ENCODE results near the gene TBCD.

Gene TBCD

DNA sequence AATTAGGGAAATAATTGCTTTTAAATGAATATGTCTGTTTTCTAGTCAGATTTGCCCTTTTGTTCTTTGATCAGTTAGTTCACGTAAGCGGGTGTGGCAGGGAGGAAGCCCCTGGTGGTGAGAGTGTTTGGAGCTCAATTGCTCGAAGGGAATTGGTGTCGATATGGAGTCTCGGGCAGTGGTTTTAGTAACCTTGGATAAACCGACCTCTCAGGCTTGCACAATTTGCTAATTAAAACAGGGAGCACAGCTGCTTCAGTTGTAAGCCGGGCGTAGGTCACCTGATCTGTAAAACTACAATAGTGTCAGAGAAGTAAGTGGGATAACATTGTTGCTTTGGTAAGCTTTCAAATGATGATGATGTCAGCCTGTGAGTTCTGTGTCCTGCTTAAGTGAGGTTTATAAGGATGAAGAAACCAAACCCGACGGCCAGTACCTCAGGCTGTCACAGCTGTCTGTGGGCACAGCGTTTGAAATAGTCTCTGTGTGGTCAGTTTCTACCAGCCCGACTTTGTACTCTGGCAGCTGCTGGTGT lies 85.0 kb downstream of the TBCD start (continued):
- TF ChIP-seq ZFP37 (tag by site-specific recombination; IDR thresholded peaks at IDR 0.05) (no peak), ZNF239 (tag by site-specific recombination; IDR thresholded peaks at IDR 0.05) (no peak), ZNF157 (tag by site-specific recombination; IDR thresholded peaks at IDR 0.05) (no peak), PRDM4 (tag by site-specific recombination; IDR thresholded peaks at IDR 0.05) (no peak), ZNF24 (tag by site-specific recombination; IDR thresholded peaks at IDR 0.05) (no peak), ZNF791 (tag by site-specific recombination; IDR thresholded peaks at IDR 0.05) (no peak), ZNF664 (tag by site-specific recombination; IDR thresholded peaks at IDR 0.05) (peak; percentile 51; the same call in 1 of the 2 replicates), BCL11B (tag by site-specific recombination; IDR thresholded peaks at IDR 0.05; ENCODE audit: low read depth) (no peak), ZNF366 (tag by site-specific recombination; conservative IDR thresholded peaks at IDR 0.05) (peak; percentile 44), ZSCAN18 (tag by site-specific recombination; IDR thresholded peaks at IDR 0.05) (no peak), ZNF792 (tag by site-specific recombination; IDR thresholded peaks at IDR 0.05) (no peak), ZNF488 (tag by site-specific recombination; IDR thresholded peaks at IDR 0.05) (no peak), ZNF433 (tag by site-specific recombination; IDR thresholded peaks at IDR 0.05; ENCODE audit: low read depth) (no peak), ZNF394 (tag by site-specific recombination; IDR thresholded peaks at IDR 0.05; ENCODE audit: borderline replicate concordance) (peak; percentile 32; the same call in 1 of the 2 replicates), SCRT1 (tag by site-specific recombination; IDR thresholded peaks at IDR 0.05; ENCODE audit: borderline replicate concordance) (no peak), ZNF16 (tag by site-specific recombination; IDR thresholded peaks at IDR 0.05; ENCODE audit: low read depth) (no peak), ZNF777 (tag by site-specific recombination; IDR thresholded peaks at IDR 0.05; ENCODE audit: borderline replicate concordance) (no peak), BCL6B (tag by site-specific recombination; IDR thresholded peaks at IDR 0.05) (no peak), ZNF629 (tag by site-specific recombination; IDR thresholded peaks at IDR 0.05) (peak; percentile 54; the same call in 1 of the 2 replicates), ZNF473 (tag by site-specific recombination; IDR thresholded peaks at IDR 0.05) (no peak), ZFP41 (tag by site-specific recombination; IDR thresholded peaks at IDR 0.05; ENCODE audit: borderline replicate concordance) (no peak), ZNF426 (tag by site-specific recombination; IDR thresholded peaks at IDR 0.05) (no peak), ZNF571 (tag by site-specific recombination; IDR thresholded peaks at IDR 0.05) (no peak), ZNF707 (tag by site-specific recombination; IDR thresholded peaks at IDR 0.05) (0 out of 2 replicates have a peak, but pooled peaks have one; percentile 6), ZNF280C (tag by site-specific recombination; IDR thresholded peaks at IDR 0.05) (no peak), ZNF2 (tag by site-specific recombination; IDR thresholded peaks at IDR 0.05) (no peak)
- TF ChIP-seq, protein P1, sequence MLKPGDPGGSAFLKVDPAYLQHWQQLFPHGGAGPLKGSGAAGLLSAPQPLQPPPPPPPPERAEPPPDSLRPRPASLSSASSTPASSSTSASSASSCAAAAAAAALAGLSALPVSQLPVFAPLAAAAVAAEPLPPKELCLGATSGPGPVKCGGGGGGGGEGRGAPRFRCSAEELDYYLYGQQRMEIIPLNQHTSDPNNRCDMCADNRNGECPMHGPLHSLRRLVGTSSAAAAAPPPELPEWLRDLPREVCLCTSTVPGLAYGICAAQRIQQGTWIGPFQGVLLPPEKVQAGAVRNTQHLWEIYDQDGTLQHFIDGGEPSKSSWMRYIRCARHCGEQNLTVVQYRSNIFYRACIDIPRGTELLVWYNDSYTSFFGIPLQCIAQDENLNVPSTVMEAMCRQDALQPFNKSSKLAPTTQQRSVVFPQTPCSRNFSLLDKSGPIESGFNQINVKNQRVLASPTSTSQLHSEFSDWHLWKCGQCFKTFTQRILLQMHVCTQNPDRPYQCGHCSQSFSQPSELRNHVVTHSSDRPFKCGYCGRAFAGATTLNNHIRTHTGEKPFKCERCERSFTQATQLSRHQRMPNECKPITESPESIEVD (tag by site-specific recombination; IDR thresholded peaks at IDR 0.05): peak; percentile 44
- TF ChIP-seq, protein P2, sequence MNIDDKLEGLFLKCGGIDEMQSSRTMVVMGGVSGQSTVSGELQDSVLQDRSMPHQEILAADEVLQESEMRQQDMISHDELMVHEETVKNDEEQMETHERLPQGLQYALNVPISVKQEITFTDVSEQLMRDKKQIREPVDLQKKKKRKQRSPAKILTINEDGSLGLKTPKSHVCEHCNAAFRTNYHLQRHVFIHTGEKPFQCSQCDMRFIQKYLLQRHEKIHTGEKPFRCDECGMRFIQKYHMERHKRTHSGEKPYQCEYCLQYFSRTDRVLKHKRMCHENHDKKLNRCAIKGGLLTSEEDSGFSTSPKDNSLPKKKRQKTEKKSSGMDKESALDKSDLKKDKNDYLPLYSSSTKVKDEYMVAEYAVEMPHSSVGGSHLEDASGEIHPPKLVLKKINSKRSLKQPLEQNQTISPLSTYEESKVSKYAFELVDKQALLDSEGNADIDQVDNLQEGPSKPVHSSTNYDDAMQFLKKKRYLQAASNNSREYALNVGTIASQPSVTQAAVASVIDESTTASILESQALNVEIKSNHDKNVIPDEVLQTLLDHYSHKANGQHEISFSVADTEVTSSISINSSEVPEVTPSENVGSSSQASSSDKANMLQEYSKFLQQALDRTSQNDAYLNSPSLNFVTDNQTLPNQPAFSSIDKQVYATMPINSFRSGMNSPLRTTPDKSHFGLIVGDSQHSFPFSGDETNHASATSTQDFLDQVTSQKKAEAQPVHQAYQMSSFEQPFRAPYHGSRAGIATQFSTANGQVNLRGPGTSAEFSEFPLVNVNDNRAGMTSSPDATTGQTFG (tag by site-specific recombination; IDR thresholded peaks at IDR 0.05; ENCODE audit: borderline replicate concordance): no peak

All from HEK293 (cell line).